Neural cell (in vitro differentiated cells): ENCODE results near the gene DYNLT2. TPM values are rescaled to one million over a fixed set of nuclear protein-coding genes. Genes with fewer than 3 reads are reported as not detected.

Experiments
- H2AFZ ChIP-seq: fragments of 200-600, 300-800 bp; sonication (generic), shearing (Covaris generic); 2 replicates; pipeline ENCODE4 v1.6.0; 2014; ENCODE audit warnings: low read depth, mild to moderate bottlenecking, antibody characterized with exemption, low read length, moderate library complexity
- H3F3A ChIP-seq: fragments of 200-600 bp; shearing (Covaris generic); 2 replicates; pipeline ENCODE4 v1.6.1; 2016; ENCODE audit warnings: mild to moderate bottlenecking, moderate library complexity, mixed read lengths, antibody characterized with exemption, low read length; ENCODE audit not compliant: insufficient read depth, poor library complexity, severe bottlenecking
- H3K27ac ChIP-seq: fragments of 200-600, 300-800 bp; sonication (generic), shearing (Covaris generic); 2 replicates; pipeline ENCODE4 v1.5.1; 2014; ENCODE audit warnings: mild to moderate bottlenecking, low read length, moderate library complexity
- H3K27me3 ChIP-seq: fragments of 300-800, 200-600 bp; sonication (generic), shearing (Covaris generic); 2 replicates; pipeline ENCODE4 v1.6.0; 2014; ENCODE audit warnings: mild to moderate bottlenecking, low read depth, low read length, moderate library complexity; ENCODE audit not compliant: insufficient read depth
- H3K36me3 ChIP-seq: fragments of 300-800, 200-600 bp; sonication (generic), shearing (Covaris generic); 2 replicates; pipeline ENCODE4 v1.5.1; 2014; ENCODE audit warnings: mild to moderate bottlenecking, antibody characterized with exemption, low read length, moderate library complexity; ENCODE audit not compliant: insufficient read depth
- H3K4me2 ChIP-seq: fragments of 300-800, 200-600 bp; sonication (generic), shearing (Covaris generic); 2 replicates; pipeline ENCODE4 v1.6.0; 2014; ENCODE audit warnings: mild to moderate bottlenecking, low read length
- H3K4me3 ChIP-seq: fragments of 300-800, 200-600 bp; sonication (generic), shearing (Covaris generic); 2 replicates; pipeline ENCODE4 v1.5.1; 2014; ENCODE audit warnings: mild to moderate bottlenecking, low read length, moderate library complexity
- H3K79me2 ChIP-seq: fragments of 200-600 bp; shearing (Covaris generic); replicated peaks from 2 replicates; pipeline ENCODE4 v1.6.0; 2014; ENCODE audit warnings: mild to moderate bottlenecking, low read length, moderate library complexity; ENCODE audit not compliant: insufficient read depth
- H3K9ac ChIP-seq: fragments of 300-800, 200-600 bp; sonication (generic), shearing (Covaris generic); 2 replicates; pipeline ENCODE4 v1.6.1; 2016; ENCODE audit warnings: mild to moderate bottlenecking, low read length, mixed read lengths
- H3K9me2 ChIP-seq: fragments of 200-600 bp; shearing (Covaris generic); 2 replicates; pipeline ENCODE4 v1.6.1; 2016; ENCODE audit warnings: mild to moderate bottlenecking, low read length, mixed read lengths; ENCODE audit not compliant: insufficient read depth
- H3K9me3 ChIP-seq: fragments of 200-600, 300-800 bp; sonication (generic), shearing (Covaris generic); 2 replicates; pipeline ENCODE4 v1.6.1; 2016; ENCODE audit warnings: mild to moderate bottlenecking, mixed run types, low read length, moderate library complexity, mixed read lengths
- H4K20me1 ChIP-seq: fragments of 200-600 bp; shearing (Covaris generic); 2 replicates; pipeline ENCODE4 v1.6.1; 2016; ENCODE audit warnings: mild to moderate bottlenecking, mixed run types; ENCODE audit not compliant: insufficient read depth
- CTCF ChIP-seq: fragments of 450-650 bp; IDR thresholded peaks from 2 replicates; pipeline ENCODE4 v1.5.1; 2014; ENCODE audit warnings: antibody characterized with exemption, mild to moderate bottlenecking, moderate library complexity; ENCODE audit not compliant: poor library complexity, severe bottlenecking
- EP300 ChIP-seq: fragments of 450-650 bp; conservative IDR thresholded peaks from 2 replicates; pipeline ENCODE4 v1.6.1; 2014; ENCODE audit warnings: antibody characterized with exemption, mild to moderate bottlenecking, moderate library complexity; ENCODE audit not compliant: poor library complexity, severe bottlenecking
- EZH2 ChIP-seq: fragments of 200-600, 300-800 bp; shearing (Covaris generic), sonication (generic); IDR thresholded peaks from 2 replicates; pipeline ENCODE4 v1.6.1; 2014; ENCODE audit warnings: antibody characterized with exemption, low read length, borderline replicate concordance, mild to moderate bottlenecking; ENCODE audit not compliant: insufficient read depth, poor library complexity, severe bottlenecking
- MXI1 ChIP-seq: fragments of 450-650 bp; conservative IDR thresholded peaks from 2 replicates; pipeline ENCODE4 v1.6.1; 2014; ENCODE audit warnings: antibody characterized with exemption, mild to moderate bottlenecking; ENCODE audit not compliant: poor library complexity, severe bottlenecking
- POLR2AphosphoS5 ChIP-seq: IDR thresholded peaks from 2 replicates; pipeline ENCODE4 v1.6.1; 2012
- RAD21 ChIP-seq: fragments of 450-650 bp; conservative IDR thresholded peaks from 2 replicates; pipeline ENCODE4 v1.6.1; 2014; ENCODE audit warnings: antibody characterized with exemption, mild to moderate bottlenecking, moderate library complexity
- REST ChIP-seq: IDR thresholded peaks from 2 replicates; pipeline ENCODE4 v1.6.1; 2012; ENCODE audit warnings: borderline replicate concordance
- SMC3 ChIP-seq: fragments of 450-650 bp; conservative IDR thresholded peaks from 2 replicates; pipeline ENCODE4 v1.6.1; 2014; ENCODE audit warnings: antibody characterized with exemption, mild to moderate bottlenecking, moderate library complexity; ENCODE audit not compliant: poor library complexity
- TAF1 ChIP-seq: IDR thresholded peaks from 2 replicates; pipeline ENCODE4 v1.6.1; 2012; ENCODE audit warnings: low read depth
- polyA plus RNA-seq: library from polyadenylated mRNA; depleted of rRNA; stranded (reverse); fragments of >200 nt; gene quantifications from 2 replicates; pipeline ENCODE4 v1.2.3, GENCODE V29; 2014

DYNLT2 gene
- polyA plus RNA-seq, 1 donor from 2014 or later, result 2.8 TPM

GRCh38 chr6:169763308-169763707, 11.9 kb upstream of the DYNLT2 start:
- H3F3A ChIP-seq, result no peaks in the 10 kb centered on the region
- H3K79me2 ChIP-seq, result no peaks in the 10 kb centered on the region
- no peaks in the 10 kb centered on the region for H3K9me3 ChIP-seq
- H3K4me3 ChIP-seq, result no peak overlapping the region
- no peaks in the 10 kb centered on the region for H4K20me1 ChIP-seq
- H3K4me2 ChIP-seq, result no peak overlapping the region
- no peak overlapping the region for H2AFZ ChIP-seq
- H3K27ac ChIP-seq, result no peak overlapping the region
- no peak overlapping the region for H3K9ac ChIP-seq
- TF ChIP-seq EZH2 (no peak), POLR2AphosphoS5 (no peak), MXI1 (no peak), REST (no peak), EP300 (no peak), SMC3 (no peak), RAD21 (no peak), CTCF (no peak), TAF1 (no peak)
- no peaks in the 10 kb centered on the region for H3K27me3 ChIP-seq
- no peaks in the 10 kb centered on the region for H3K36me3 ChIP-seq
- H3K9me2 ChIP-seq, result no peaks in the 10 kb centered on the region

GRCh38 chr6:169755162-169755561, 3.8 kb upstream of the DYNLT2 start:
- Histone ChIP-seq H3K9me2 (no peaks in the 10 kb centered on the region), H3K36me3 (no peaks in the 10 kb centered on the region), H3K9me3 (no peaks in the 10 kb centered on the region), H3K4me3 (no peak overlapping the region), H3K27ac (no peak overlapping the region), H3F3A (peaks cover 4% of the 10 kb centered on the region), H2AFZ (no peak overlapping the region), H3K9ac (no peak overlapping the region), H3K4me2 (no peak overlapping the region), H3K27me3 (no peaks in the 10 kb centered on the region), H4K20me1 (no peaks in the 10 kb centered on the region), H3K79me2 (peaks cover 10% of the 10 kb centered on the region)
- TF ChIP-seq TAF1 (no peak), MXI1 (no peak), EZH2 (no peak), POLR2AphosphoS5 (no peak), CTCF (no peak), EP300 (no peak), SMC3 (no peak), REST (no peak), RAD21 (no peak)
